Loucy (cell line): ENCODE measurements around the gene NR2F2.

ENCODE experiments used
- H2AFZ ChIP-seq: fragments of 200-600 bp; sonication (generic); 2 replicates; pipeline ENCODE4 v1.6.0; 2016; ENCODE audit warnings: antibody characterized with exemption, mild to moderate bottlenecking, low read length, moderate library complexity
- H3F3A ChIP-seq: fragments of 200-600 bp; 2 replicates; pipeline ENCODE4 v1.6.0; 2016; ENCODE audit warnings: antibody characterized with exemption, low read depth, mild to moderate bottlenecking
- H3K27me3 ChIP-seq: fragments of 200-600 bp; sonication (generic); 2 replicates; pipeline ENCODE4 v1.6.1; 2014; ENCODE audit warnings: low read length, mild to moderate bottlenecking; ENCODE audit not compliant: insufficient read depth, poor library complexity, severe bottlenecking
- H3K36me3 ChIP-seq: fragments of 200-600 bp; sonication (generic); 2 replicates; pipeline ENCODE4 v1.6.1; 2016; ENCODE audit warnings: low read length; ENCODE audit not compliant: insufficient read depth
- H3K4me1 ChIP-seq: fragments of 200-600 bp; sonication (generic); 2 replicates; pipeline ENCODE4 v1.5.1; 2014; ENCODE audit warnings: low read length, mild to moderate bottlenecking; ENCODE audit not compliant: insufficient read depth, poor library complexity, severe bottlenecking
- H3K4me2 ChIP-seq: fragments of 200-600 bp; sonication (generic); 2 replicates; pipeline ENCODE4 v1.6.0; 2014; ENCODE audit warnings: antibody characterized with exemption, low read length, low read depth, mild to moderate bottlenecking; ENCODE audit not compliant: poor library complexity, severe bottlenecking
- H3K4me3 ChIP-seq: fragments of 200-600 bp; sonication (generic); 2 replicates; pipeline ENCODE4 v1.5.1; 2014; ENCODE audit warnings: low read length, mild to moderate bottlenecking, mixed read lengths; ENCODE audit not compliant: poor library complexity, severe bottlenecking
- H3K79me2 ChIP-seq: fragments of 200-600 bp; sonication (generic); 2 replicates; pipeline ENCODE4 v1.6.1; 2014; ENCODE audit warnings: low read length; ENCODE audit not compliant: insufficient read depth
- H3K9ac ChIP-seq: fragments of 200-600 bp; sonication (generic); 2 replicates; pipeline ENCODE4 v1.6.0; 2014; ENCODE audit warnings: mild to moderate bottlenecking, low read depth, low read length, moderate library complexity; ENCODE audit not compliant: poor library complexity, severe bottlenecking
- H3K9me2 ChIP-seq: fragments of 200-600 bp; sonication (generic); replicated peaks from 2 replicates; pipeline ENCODE4 v1.6.1; 2016; ENCODE audit warnings: low read depth, low read length, mixed read lengths
- H3K9me3 ChIP-seq: fragments of 200-600 bp; sonication (generic); 2 replicates; pipeline ENCODE4 v1.6.1; 2014; ENCODE audit warnings: mild to moderate bottlenecking, antibody characterized with exemption, low read length, low read depth; ENCODE audit not compliant: insufficient read depth
- H4K20me1 ChIP-seq: fragments of 200-600 bp; sonication (generic); 2 replicates; pipeline ENCODE4 v1.6.0; 2014; ENCODE audit warnings: antibody characterized with exemption, low read length, mild to moderate bottlenecking; ENCODE audit not compliant: insufficient read depth, poor library complexity, severe bottlenecking
- CTCF ChIP-seq: fragments of 200-600 bp; sonication (generic); conservative IDR thresholded peaks from 2 replicates; pipeline ENCODE4 v1.5.1; 2014; ENCODE audit warnings: mild to moderate bottlenecking, antibody characterized with exemption, low read length
- EZH2phosphoT487 ChIP-seq: fragments of 200-600 bp; IDR thresholded peaks from 2 replicates; pipeline ENCODE4 v1.6.1; 2018; ENCODE audit warnings: antibody characterized with exemption, mild to moderate bottlenecking, moderate library complexity, borderline replicate concordance

Gene NR2F2

GRCh38 chr15:96333131-96334016, 2.9 kb downstream of the NR2F2 start:
- Histone ChIP-seq H2AFZ (no peak overlapping the region), H3K36me3 (no peaks in the 10 kb centered on the region), H4K20me1 (no peaks in the 10 kb centered on the region), H3K9ac (no peak overlapping the region), H3K9me3 (no peaks in the 10 kb centered on the region), H3K79me2 (no peaks in the 10 kb centered on the region), H3F3A (no peaks in the 10 kb centered on the region), H3K4me2 (no peak overlapping the region), H3K4me1 (no peaks in the 10 kb centered on the region), H3K4me3 (no peak overlapping the region), H3K9me2 (no peaks in the 10 kb centered on the region), H3K27me3 (no peaks in the 10 kb centered on the region)
- TF ChIP-seq CTCF, result no peak
- no peak for TF ChIP-seq EZH2phosphoT487

DNA sequence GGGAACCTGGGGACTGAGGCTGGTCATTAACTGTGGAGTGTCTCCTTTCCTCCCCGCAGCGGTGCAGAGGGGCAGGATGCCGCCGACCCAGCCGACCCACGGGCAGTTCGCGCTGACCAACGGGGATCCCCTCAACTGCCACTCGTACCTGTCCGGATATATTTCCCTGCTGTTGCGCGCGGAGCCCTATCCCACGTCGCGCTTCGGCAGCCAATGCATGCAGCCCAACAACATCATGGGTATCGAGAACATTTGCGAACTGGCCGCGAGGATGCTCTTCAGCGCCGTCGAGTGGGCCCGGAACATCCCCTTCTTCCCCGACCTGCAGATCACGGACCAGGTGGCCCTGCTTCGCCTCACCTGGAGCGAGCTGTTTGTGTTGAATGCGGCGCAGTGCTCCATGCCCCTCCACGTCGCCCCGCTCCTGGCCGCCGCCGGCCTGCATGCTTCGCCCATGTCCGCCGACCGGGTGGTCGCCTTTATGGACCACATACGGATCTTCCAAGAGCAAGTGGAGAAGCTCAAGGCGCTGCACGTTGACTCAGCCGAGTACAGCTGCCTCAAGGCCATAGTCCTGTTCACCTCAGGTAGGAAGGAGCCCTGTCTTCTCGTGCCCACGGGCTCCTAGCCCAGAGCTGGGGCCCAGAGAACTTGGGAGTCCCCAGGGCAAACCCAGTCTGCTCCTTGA, 3.7 kb downstream of the NR2F2 start:
- Histone ChIP-seq H3K9ac (no peak overlapping the region), H3K79me2 (no peaks in the 10 kb centered on the region), H3K4me1 (peaks cover under 1% of the 10 kb centered on the region), H3K4me3 (no peak overlapping the region), H4K20me1 (no peaks in the 10 kb centered on the region), H3K4me2 (no peak overlapping the region), H3K27me3 (no peaks in the 10 kb centered on the region), H3F3A (no peaks in the 10 kb centered on the region), H2AFZ (no peak overlapping the region), H3K9me2 (no peaks in the 10 kb centered on the region), H3K36me3 (no peaks in the 10 kb centered on the region), H3K9me3 (no peaks in the 10 kb centered on the region)
- TF ChIP-seq EZH2phosphoT487 (no peak), CTCF (no peak)

DNA sequence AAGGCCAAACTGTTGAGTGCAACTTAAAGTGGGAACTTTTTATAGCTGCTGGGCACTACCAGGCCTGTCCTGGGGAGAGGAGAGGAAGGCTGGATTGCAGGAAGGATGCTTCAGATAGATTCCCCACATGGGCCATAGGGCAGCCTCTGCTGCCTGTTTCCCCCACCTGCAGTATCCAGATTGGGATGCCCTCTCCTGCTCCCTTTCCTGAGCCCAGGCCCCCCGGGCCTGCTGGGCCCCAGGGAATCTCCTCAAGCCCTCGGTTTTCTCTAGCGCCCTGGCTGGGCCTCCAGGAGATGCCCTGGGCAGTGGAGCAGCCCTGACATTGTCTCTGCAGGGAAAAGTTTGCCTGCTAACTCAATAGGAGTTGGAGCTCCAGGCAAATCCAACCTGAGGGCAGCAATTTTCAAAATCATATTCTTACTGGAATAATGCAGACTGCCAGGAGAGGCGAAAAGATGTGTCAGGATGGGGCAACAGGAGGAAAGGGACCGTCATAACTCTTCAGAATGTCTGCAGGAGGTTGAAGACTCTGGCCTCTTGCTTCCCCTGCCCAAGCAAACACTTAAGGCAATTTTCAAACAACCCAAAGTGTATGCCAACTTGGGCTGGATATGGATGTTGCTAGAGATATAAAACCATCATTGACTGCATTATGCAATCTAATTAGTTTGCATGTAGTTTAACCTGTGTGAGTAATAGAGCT, 4.4 kb downstream of the NR2F2 start:
- Histone ChIP-seq H3K4me3 (no peak overlapping the region), H3K4me1 (peaks cover 3% of the 10 kb centered on the region), H4K20me1 (no peaks in the 10 kb centered on the region), H3K9me2 (no peaks in the 10 kb centered on the region), H3K36me3 (no peaks in the 10 kb centered on the region), H3K79me2 (no peaks in the 10 kb centered on the region), H3K9me3 (no peaks in the 10 kb centered on the region), H3F3A (no peaks in the 10 kb centered on the region), H3K27me3 (no peaks in the 10 kb centered on the region), H3K4me2 (no peak overlapping the region), H2AFZ (no peak overlapping the region), H3K9ac (no peak overlapping the region)
- no peak for TF ChIP-seq CTCF
- TF ChIP-seq EZH2phosphoT487, result no peak
